Natural killer cell (primary cell): ENCODE measurements around the gene HMCES. TPM values are rescaled to one million over a fixed set of nuclear protein-coding genes. Genes with fewer than 3 reads are reported as not detected.
A peak's percentile ranks its signal among the peaks of the same experiment; 100 is the strongest.

Experiments used
- ATAC-seq, 3 donors: fragments of 150-1000 bp in 2 of 3; fragments of 200-7000 bp in 1 of 3; cut with Tn5 transposase; 1 replicate in 1 of 3; 2 replicates in 2 of 3; pipeline ENCODE4 v1.10.0; 2021; ENCODE audit warnings: mild to moderate bottlenecking in 2 of 3, moderate library complexity in 2 of 3
- DNase-seq, 2 donors: peaks; one replicate each; pipeline versions ENCODE4 v3.0.0 to v3.0.0-alpha.2; 2013 to 2021; ENCODE audit warnings: mixed read lengths in 1 of 2
- H3K27ac ChIP-seq: one replicate; pipeline ENCODE4 v1.5.1; 2013; ENCODE audit warnings: mild to moderate bottlenecking, low read length
- H3K27me3 ChIP-seq: one replicate; pipeline ENCODE4 v1.6.1; 2013; ENCODE audit warnings: low read length; ENCODE audit not compliant: control insufficient read depth, insufficient read depth
- H3K36me3 ChIP-seq: one replicate; pipeline ENCODE4 v1.6.1; 2013; ENCODE audit warnings: low read length; ENCODE audit not compliant: control insufficient read depth, insufficient read depth
- H3K4me1 ChIP-seq: one replicate; pipeline ENCODE4 v1.6.1; 2013; ENCODE audit warnings: low read length; ENCODE audit not compliant: control insufficient read depth, insufficient read depth
- H3K4me3 ChIP-seq: one replicate; pipeline ENCODE4 v1.5.1; 2013; ENCODE audit warnings: low read length
- H3K9me3 ChIP-seq: one replicate; pipeline ENCODE4 v1.6.1; 2013; ENCODE audit warnings: low read length; ENCODE audit not compliant: control insufficient read depth, insufficient read depth
- H3K27ac Mint-ChIP-seq, 2 donors: one replicate each; pipeline ENCODE4 v1.8.0; 2022; ENCODE audit warnings: mild to moderate bottlenecking in 2 of 2, mixed read lengths in 2 of 2, moderate library complexity in 1 of 2
- H3K27me3 Mint-ChIP-seq, 2 donors: one replicate each; pipeline ENCODE4 v1.8.0; 2022; ENCODE audit warnings: low read depth in 2 of 2, mixed read lengths in 2 of 2
- H3K36me3 Mint-ChIP-seq: one replicate; pipeline ENCODE4 v1.8.0; 2022; ENCODE audit warnings: mixed read lengths
- H3K4me1 Mint-ChIP-seq, 2 donors: one replicate each; pipeline ENCODE4 v1.8.0; 2022; ENCODE audit warnings: mixed read lengths in 2 of 2
- H3K4me3 Mint-ChIP-seq: one replicate; pipeline ENCODE4 v1.8.0; 2022; ENCODE audit warnings: mild to moderate bottlenecking, moderate library complexity, mixed read lengths
- H3K9me3 Mint-ChIP-seq, 2 donors: one replicate each; pipeline ENCODE4 v1.8.0; 2022; ENCODE audit warnings: mixed read lengths in 2 of 2
- WGBS: methylation state at CpG from one replicate; pipeline ENCODE4 v1.1.7; 2013; ENCODE audit warnings: missing lambda C conversion rate; ENCODE audit not compliant: insufficient coverage; 5-methylcytosine and 5-hydroxymethylcytosine counted together
- intact Hi-C: fragments of 100-400 bp; cut with micrococcal nuclease; formaldehyde crosslinking; loops from one replicate; pipeline ENCODE4 v1.14.2; 2022
- total RNA-seq, 4 donors: library from RNA; stranded (reverse); fragments of 120-200 nt in 1 of 4; gene quantifications; one replicate each; pipeline versions ENCODE4 v1.2.3 to v1.2.4, GENCODE V29; 2013 to 2022
- TF ChIP-seq, protein P1 (sequence below): fragments of 200-600 bp; IDR thresholded peaks from one replicate; pipeline ENCODE4 v1.8.0; 2022; ENCODE audit warnings: antibody characterized with exemption

The HMCES gene
- total RNA-seq, 3 donors from 2014 or later (not counting 1 experiment from before 2014, with no cell fraction given): 37.3 to 42.8 (median 40.9) TPM

DNA sequence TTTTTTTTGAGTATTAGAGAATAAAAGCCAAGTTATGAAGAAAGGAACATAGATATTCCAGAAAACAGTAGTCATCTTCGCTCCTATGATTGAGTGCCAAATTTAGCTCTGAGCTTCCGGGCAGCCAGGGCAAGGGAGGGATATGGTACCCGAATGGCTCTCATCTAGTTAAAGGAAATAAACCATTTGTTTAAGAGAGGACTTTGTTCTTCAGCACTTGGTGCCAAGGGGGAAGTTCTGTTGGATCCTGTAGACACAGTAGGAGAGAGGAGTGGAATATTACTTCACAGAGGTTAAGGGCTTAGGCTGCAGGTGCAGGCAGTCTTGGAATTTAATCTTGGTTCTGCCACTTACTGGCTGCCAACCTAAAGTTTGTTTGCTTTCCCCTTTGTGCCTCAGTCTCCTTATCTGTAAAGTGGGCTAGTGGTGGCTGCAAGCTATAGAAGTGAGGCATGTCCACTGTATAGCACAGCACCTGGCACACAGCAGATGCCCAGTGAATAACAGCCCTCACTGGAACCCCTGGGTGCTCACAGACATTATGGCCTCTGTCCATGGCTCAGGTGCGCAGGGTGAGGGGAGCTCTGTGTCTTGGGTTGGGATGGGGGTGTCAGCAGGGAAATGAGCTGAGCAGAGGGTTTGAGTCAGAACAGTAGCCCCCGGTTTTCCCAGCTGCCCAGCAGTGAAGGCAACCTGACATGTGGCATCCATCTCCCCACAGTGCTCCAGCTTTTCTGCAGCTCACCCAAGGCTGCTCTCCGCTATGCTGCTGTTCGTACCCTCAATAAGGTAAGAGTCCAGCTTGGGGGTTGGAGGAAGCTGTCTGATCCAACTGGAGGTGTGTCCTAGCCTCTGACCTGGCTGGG is 18.8 kb upstream of the HMCES start:
- intact Hi-C loops: no loop called here
- no peak for DNase-seq
- Mint-ChIP-seq H3K27me3 (no peaks in the 10 kb centered on the region), H3K4me1 (peaks cover 11 to 28% of the 10 kb centered on the region in 2 donors), H3K4me3 (no peak overlapping the region), H3K27ac (no peak overlapping the region), H3K36me3 (peaks cover 28% of the 10 kb centered on the region), H3K9me3 (no peaks in the 10 kb centered on the region)
- no peaks in the 10 kb centered on the region for H3K27me3 ChIP-seq
- H3K9me3 ChIP-seq: no peaks in the 10 kb centered on the region
- H3K4me3 ChIP-seq: no peak overlapping the region
- H3K36me3 ChIP-seq: peaks cover 87% of the 10 kb centered on the region
- TF ChIP-seq, protein P1, sequence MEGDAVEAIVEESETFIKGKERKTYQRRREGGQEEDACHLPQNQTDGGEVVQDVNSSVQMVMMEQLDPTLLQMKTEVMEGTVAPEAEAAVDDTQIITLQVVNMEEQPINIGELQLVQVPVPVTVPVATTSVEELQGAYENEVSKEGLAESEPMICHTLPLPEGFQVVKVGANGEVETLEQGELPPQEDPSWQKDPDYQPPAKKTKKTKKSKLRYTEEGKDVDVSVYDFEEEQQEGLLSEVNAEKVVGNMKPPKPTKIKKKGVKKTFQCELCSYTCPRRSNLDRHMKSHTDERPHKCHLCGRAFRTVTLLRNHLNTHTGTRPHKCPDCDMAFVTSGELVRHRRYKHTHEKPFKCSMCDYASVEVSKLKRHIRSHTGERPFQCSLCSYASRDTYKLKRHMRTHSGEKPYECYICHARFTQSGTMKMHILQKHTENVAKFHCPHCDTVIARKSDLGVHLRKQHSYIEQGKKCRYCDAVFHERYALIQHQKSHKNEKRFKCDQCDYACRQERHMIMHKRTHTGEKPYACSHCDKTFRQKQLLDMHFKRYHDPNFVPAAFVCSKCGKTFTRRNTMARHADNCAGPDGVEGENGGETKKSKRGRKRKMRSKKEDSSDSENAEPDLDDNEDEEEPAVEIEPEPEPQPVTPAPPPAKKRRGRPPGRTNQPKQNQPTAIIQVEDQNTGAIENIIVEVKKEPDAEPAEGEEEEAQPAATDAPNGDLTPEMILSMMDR: no peak
- 97% methylated on average over 7 of the region's 7 CpGs for WGBS
- H3K27ac ChIP-seq: no peak overlapping the region
- no peak for ATAC-seq
- no peaks in the 10 kb centered on the region for H3K4me1 ChIP-seq

DNA sequence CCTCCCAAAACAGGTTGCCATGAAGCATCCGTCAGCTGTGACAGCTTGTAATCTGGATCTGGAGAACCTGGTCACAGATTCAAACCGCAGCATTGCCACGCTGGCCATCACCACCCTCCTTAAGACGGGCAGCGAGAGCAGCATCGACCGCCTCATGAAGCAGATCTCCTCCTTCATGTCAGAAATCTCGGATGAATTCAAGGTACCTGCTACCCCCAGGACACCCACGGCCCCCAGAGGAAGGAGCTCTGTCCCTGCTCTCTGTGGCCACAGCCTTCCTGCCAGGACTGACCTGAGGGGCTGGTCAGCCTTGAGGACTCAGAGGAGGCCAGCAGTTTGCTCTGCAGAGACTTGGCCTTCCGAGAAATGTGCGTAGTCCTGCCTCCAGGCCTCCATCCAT is 18.1 kb upstream of the HMCES start:
- no peak for DNase-seq
- no peak for ATAC-seq
- H3K9me3 ChIP-seq: no peaks in the 10 kb centered on the region
- intact Hi-C loops: no loop called here
- 97% methylated on average over 11 of the region's 11 CpGs for WGBS
- no peak overlapping the region for H3K4me3 ChIP-seq
- no peaks in the 10 kb centered on the region for H3K27me3 ChIP-seq
- Mint-ChIP-seq H3K36me3 (peaks cover 28% of the 10 kb centered on the region), H3K4me3 (no peak overlapping the region), H3K27ac (peak overlapping the region in 1 of 2 donors; percentile 25), H3K9me3 (no peaks in the 10 kb centered on the region), H3K27me3 (no peaks in the 10 kb centered on the region), H3K4me1 (peaks cover 11 to 28% of the 10 kb centered on the region in 2 donors)
- TF ChIP-seq, protein P1: no peak
- no peak overlapping the region for H3K27ac ChIP-seq
- no peaks in the 10 kb centered on the region for H3K4me1 ChIP-seq
- peaks cover 88% of the 10 kb centered on the region for H3K36me3 ChIP-seq

DNA sequence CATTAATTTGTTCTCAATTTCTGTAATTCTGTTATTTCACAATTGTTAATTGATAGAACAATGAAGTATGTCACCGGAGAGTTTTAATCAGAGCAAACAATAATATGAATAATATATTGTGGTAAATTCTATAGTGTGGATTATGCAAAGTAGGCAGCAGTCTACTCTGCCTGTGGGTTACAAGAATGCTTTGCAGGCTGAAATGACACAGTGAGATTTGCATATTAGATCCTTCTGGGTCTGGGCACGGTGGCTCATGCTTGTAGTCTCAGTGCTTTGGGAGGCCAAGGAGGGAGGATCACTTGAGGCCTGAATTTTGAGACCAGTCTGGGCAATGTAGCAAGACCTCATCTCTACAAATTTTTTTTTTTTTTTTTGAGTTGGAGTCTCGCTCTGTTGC is 16.8 kb upstream of the HMCES start:
- no peak overlapping the region for H3K27ac ChIP-seq
- no peaks in the 10 kb centered on the region for H3K27me3 ChIP-seq
- ATAC-seq (no peak), DNase-seq (no peak)
- 90% methylated on average over 3 of the region's 3 CpGs for WGBS
- Mint-ChIP-seq H3K4me1 (peaks cover 11 to 23% of the 10 kb centered on the region in 2 donors), H3K36me3 (peaks cover 36% of the 10 kb centered on the region), H3K27ac (no peak overlapping the region), H3K27me3 (no peaks in the 10 kb centered on the region), H3K4me3 (no peak overlapping the region), H3K9me3 (no peaks in the 10 kb centered on the region)
- intact Hi-C loops: no loop called here
- H3K36me3 ChIP-seq: peaks cover 86% of the 10 kb centered on the region
- TF ChIP-seq, protein P1: no peak
- no peaks in the 10 kb centered on the region for H3K9me3 ChIP-seq
- H3K4me3 ChIP-seq: no peak overlapping the region
- H3K4me1 ChIP-seq: no peaks in the 10 kb centered on the region
